K562 (cell line): ENCODE results near the gene TAF8. TPM values are rescaled to one million over a fixed set of nuclear protein-coding genes. Genes with fewer than 3 reads are reported as not detected.

Source experiments
- CEBPB ChIP-seq: fragments of 450-650 bp; IDR thresholded peaks from 2 replicates; pipeline ENCODE4 v1.6.1; 2016; ENCODE audit warnings: missing genetic modification characterization, missing compliant biosample characterization
- CHD7 ChIP-seq: fragments of 200-600 bp; sonication (generic); IDR thresholded peaks from one replicate; pipeline ENCODE4 v1.6.1; 2012; ENCODE audit warnings: mild to moderate bottlenecking, low read depth, low read length, inconsistent platforms
- ETS2 ChIP-seq: IDR thresholded peaks from 2 replicates; pipeline ENCODE4 v1.6.1; 2016; ENCODE audit warnings: borderline replicate concordance, missing genetic modification characterization, mild to moderate bottlenecking, moderate library complexity, missing compliant biosample characterization; ENCODE audit not compliant: poor library complexity, severe bottlenecking
- HDAC3 ChIP-seq: fragments of 450-650 bp; IDR thresholded peaks from 2 replicates; pipeline ENCODE4 v1.6.1; 2018; ENCODE audit warnings: borderline replicate concordance, mild to moderate bottlenecking, moderate library complexity; ENCODE audit not compliant: partially characterized antibody
- HMGN3 ChIP-seq: IDR thresholded peaks from 2 replicates; pipeline ENCODE4 v1.6.1; 2011; ENCODE audit warnings: borderline replicate concordance, low read depth, mild to moderate bottlenecking, mixed read lengths, low read length; ENCODE audit not compliant: insufficient read length; ENCODE audit errors: extremely low read depth
- L3MBTL2 ChIP-seq: fragments of 450-650 bp; IDR thresholded peaks from 2 replicates; pipeline ENCODE4 v1.6.1; 2016; ENCODE audit warnings: mild to moderate bottlenecking, moderate library complexity
- MYBL2 ChIP-seq, 2 experiments: fragments of 450-650 bp in 1 of 2; sonication (generic) in 1 of 2; formaldehyde crosslinking in 1 of 2; IDR thresholded peaks; 2 replicates each; pipeline versions ENCODE4 v1.6.1 to v1.8.1; 2017 to 2022; ENCODE audit warnings: borderline replicate concordance in 1 of 2, inconsistent platforms in 1 of 2, low read depth in 1 of 2, mild to moderate bottlenecking in 1 of 2, missing genetic modification reagents in 1 of 2, moderate library complexity in 1 of 2
- NFYB ChIP-seq: IDR thresholded peaks from 2 replicates; pipeline ENCODE4 v1.6.1; 2011; ENCODE audit warnings: mild to moderate bottlenecking, moderate library complexity; ENCODE audit not compliant: insufficient read length; ENCODE audit errors: extremely low read depth
- TOE1 ChIP-seq, 2 experiments: fragments of 450-650 bp in 1 of 2; sonication (generic) in 1 of 2; formaldehyde crosslinking in 1 of 2; IDR thresholded peaks; 2 replicates each; pipeline versions ENCODE4 v1.7.1 to v1.8.0; 2016 to 2022; ENCODE audit warnings: borderline replicate concordance in 2 of 2, mild to moderate bottlenecking in 2 of 2, antibody characterized with exemption in 1 of 2, inconsistent platforms in 1 of 2, low read depth in 1 of 2, missing genetic modification reagents in 1 of 2, moderate library complexity in 1 of 2
- ZNF41 ChIP-seq: fragments of 250-450 bp; sonication (Bioruptor Pico); conservative IDR thresholded peaks from 2 replicates; pipeline ENCODE4 v1.4.0; 2020; ENCODE audit warnings: mild to moderate bottlenecking
- ZNF75A ChIP-seq: fragments of 450-650 bp; formaldehyde crosslinking; IDR thresholded peaks from 2 replicates; pipeline ENCODE4 v1.4.0; 2020; ENCODE audit warnings: mild to moderate bottlenecking
- ZNF764 ChIP-seq: fragments of 250-450 bp; sonication (Bioruptor Pico); IDR thresholded peaks from 2 replicates; pipeline ENCODE4 v1.4.0; 2020; ENCODE audit warnings: low read depth, mild to moderate bottlenecking, moderate library complexity
- ZSCAN29 ChIP-seq: fragments of 450-650 bp; IDR thresholded peaks from 2 replicates; pipeline ENCODE4 v1.6.1; 2017
- polyA plus RNA-seq, 8 experiments: library from polyadenylated mRNA; depleted of rRNA in 4 of 8; stranded (reverse) in 5 of 8; unstranded in 3 of 8; fragments of >200 nt; fragmentation: Nextera tagmentation in 2 of 8; fragmentation: Illumina TruSeq in 1 of 8; extraction: Ambion mirVana in 2 of 8; extraction: Trizol in 1 of 8; gene quantifications; 2 replicates each; pipeline versions ENCODE4 v1.2.1 to v1.2.3, GENCODE V29; 2011 to 2014; ENCODE audit warnings: inconsistent platforms in 1 of 8, missing spikeins in 1 of 8
- total RNA-seq, 7 experiments: library from RNA; depleted of rRNA in 6 of 7; stranded (reverse); fragments of >200 nt in 6 of 7; fragmentation: Illumina TruSeq in 2 of 7; extraction: Trizol in 2 of 7; gene quantifications; 2 replicates each; pipeline versions ENCODE4 v1.2.1 to v1.2.3, GENCODE V29; 2011 to 2021; ENCODE audit warnings: low replicate concordance in 1 of 7

TAF8 gene
- total and polyA plus RNA-seq, 9 of the 15 experiments (the other 6 are each of a cell fraction or from before 2014, with no cell fraction given) = 29.4 to 84.0 (median 52.6) TPM

- TF ChIP-seq ZNF764 (CRISPR knock-in tag) = no peak
- no peak for TF ChIP-seq ZNF75A
- TF ChIP-seq MYBL2 (IDR thresholded peaks at IDR 0.05; ENCODE audit: low read depth) = peak; percentile 56; the same call in 1 of the 2 replicates
- TF ChIP-seq MYBL2 (CRISPR knock-in tag; IDR thresholded peaks at IDR 0.05; ENCODE audit: borderline replicate concordance) = no peak
- peak; percentile 90 for TF ChIP-seq NFYB
- TF ChIP-seq TOE1 (IDR thresholded peaks at IDR 0.05; ENCODE audit: borderline replicate concordance) = peak; percentile 93
- TF ChIP-seq TOE1 (CRISPR knock-in tag; IDR thresholded peaks at IDR 0.05; ENCODE audit: borderline replicate concordance, low read depth) = no peak
- TF ChIP-seq HDAC3 = peak; percentile 35
- peak; percentile 54; the same call in 1 of the 2 replicates for TF ChIP-seq L3MBTL2
- TF ChIP-seq ZNF41 (CRISPR knock-in tag) = no peak
- TF ChIP-seq CEBPB = no peak
- no peak for TF ChIP-seq ETS2 (tag)
- no peak for TF ChIP-seq CHD7
- TF ChIP-seq HMGN3 = peak; percentile 90
- TF ChIP-seq ZSCAN29 = no peak
These were observed at the start of gene TAF8 (continued) for GRCh38 chr6:42050297-42051267.
